ENCODE results near the gene SPSB1.

- TF ChIP-seq POLR2AphosphoS5 (IDR thresholded peaks at IDR 0.05; ENCODE audit: low read depth, low read length), result no peak
- TF ChIP-seq, protein P1, sequence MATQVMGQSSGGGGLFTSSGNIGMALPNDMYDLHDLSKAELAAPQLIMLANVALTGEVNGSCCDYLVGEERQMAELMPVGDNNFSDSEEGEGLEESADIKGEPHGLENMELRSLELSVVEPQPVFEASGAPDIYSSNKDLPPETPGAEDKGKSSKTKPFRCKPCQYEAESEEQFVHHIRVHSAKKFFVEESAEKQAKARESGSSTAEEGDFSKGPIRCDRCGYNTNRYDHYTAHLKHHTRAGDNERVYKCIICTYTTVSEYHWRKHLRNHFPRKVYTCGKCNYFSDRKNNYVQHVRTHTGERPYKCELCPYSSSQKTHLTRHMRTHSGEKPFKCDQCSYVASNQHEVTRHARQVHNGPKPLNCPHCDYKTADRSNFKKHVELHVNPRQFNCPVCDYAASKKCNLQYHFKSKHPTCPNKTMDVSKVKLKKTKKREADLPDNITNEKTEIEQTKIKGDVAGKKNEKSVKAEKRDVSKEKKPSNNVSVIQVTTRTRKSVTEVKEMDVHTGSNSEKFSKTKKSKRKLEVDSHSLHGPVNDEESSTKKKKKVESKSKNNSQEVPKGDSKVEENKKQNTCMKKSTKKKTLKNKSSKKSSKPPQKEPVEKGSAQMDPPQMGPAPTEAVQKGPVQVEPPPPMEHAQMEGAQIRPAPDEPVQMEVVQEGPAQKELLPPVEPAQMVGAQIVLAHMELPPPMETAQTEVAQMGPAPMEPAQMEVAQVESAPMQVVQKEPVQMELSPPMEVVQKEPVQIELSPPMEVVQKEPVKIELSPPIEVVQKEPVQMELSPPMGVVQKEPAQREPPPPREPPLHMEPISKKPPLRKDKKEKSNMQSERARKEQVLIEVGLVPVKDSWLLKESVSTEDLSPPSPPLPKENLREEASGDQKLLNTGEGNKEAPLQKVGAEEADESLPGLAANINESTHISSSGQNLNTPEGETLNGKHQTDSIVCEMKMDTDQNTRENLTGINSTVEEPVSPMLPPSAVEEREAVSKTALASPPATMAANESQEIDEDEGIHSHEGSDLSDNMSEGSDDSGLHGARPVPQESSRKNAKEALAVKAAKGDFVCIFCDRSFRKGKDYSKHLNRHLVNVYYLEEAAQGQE (IDR thresholded peaks at IDR 0.05; ENCODE audit: insufficient read depth in 1 of 2, low read depth in 2 of 2, low read length in 2 of 2), result no peak
- no peak for TF ChIP-seq TAF1 (IDR thresholded peaks at IDR 0.05; ENCODE audit: borderline replicate concordance, insufficient read depth, low read length)
Measured at GRCh38 chr1:9361630-9362260, 69.1 kb downstream of the SPSB1 start.
